ENCODE measurements around the gene RAX2. TPM values are rescaled to one million over a fixed set of nuclear protein-coding genes. Genes with fewer than 3 reads are reported as not detected.
"Not testable (repeated sequence)": the region's sequence is repeated elsewhere in the genome, so short reads cannot be mapped to it uniquely, and the experiment has no call there.

The RAX2 gene
- total RNA-seq, 1 experiment from 2014 or later = not detected

DNA sequence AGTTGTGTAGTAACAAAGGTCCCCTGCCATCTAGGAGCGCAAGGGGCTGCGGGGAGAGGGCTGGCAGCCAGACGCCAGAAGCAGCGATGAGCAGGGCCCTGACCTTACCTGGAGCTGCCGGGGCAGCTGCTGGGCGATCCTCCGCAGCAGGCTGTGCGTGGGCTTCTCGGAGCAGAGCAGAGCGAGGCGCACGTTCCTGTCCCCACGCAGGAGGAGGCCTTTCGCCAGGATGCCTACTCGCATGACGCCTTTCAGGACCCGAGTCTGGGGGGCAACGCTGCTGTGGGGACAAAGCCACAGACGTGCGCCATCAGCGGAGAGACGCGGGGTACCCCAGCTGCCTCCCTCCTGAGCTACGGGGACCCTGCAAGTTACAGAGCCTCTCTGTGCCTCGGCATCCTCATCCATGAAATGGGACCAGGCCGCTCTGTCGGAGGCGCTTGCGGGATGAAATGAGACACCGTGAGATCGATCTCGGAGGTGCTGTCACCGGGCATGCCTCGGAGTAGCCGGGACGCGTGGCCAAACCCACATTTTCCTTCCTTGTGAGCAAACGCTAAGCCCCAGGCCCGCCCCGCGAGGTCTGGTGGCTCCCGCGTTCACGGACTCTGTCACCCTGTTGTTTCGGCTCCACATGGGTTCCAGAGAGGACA is 44.7 kb upstream of the RAX2 start:
- H3K27me3 Mint-ChIP-seq (ENCODE audit: insufficient read depth, unreplicated experiment) = no peaks in the 10 kb centered on the region
- intact Hi-C loops (cut with micrococcal nuclease; ENCODE audit: unreplicated experiment) = no loop called here
- Histone ChIP-seq H3K4me1 (no peaks in the 10 kb centered on the region), H3K27me3 (replicated peaks; ENCODE audit: control insufficient read depth, insufficient read depth, low read length) (no peaks in the 10 kb centered on the region), H3K4me3 (ENCODE audit: low read depth, low read length) (no peak overlapping the region), H3K36me3 (ENCODE audit: control insufficient read depth, insufficient read depth, low read length) (no peaks in the 10 kb centered on the region), H3K9me3 (no peaks in the 10 kb centered on the region)
- BruUV-seq (replicated peaks) = no TSS peak
- no peaks in the 10 kb centered on the region for H3K4me1 Mint-ChIP-seq (ENCODE audit: low read depth, unreplicated experiment)
- TF ChIP-seq, protein P1, sequence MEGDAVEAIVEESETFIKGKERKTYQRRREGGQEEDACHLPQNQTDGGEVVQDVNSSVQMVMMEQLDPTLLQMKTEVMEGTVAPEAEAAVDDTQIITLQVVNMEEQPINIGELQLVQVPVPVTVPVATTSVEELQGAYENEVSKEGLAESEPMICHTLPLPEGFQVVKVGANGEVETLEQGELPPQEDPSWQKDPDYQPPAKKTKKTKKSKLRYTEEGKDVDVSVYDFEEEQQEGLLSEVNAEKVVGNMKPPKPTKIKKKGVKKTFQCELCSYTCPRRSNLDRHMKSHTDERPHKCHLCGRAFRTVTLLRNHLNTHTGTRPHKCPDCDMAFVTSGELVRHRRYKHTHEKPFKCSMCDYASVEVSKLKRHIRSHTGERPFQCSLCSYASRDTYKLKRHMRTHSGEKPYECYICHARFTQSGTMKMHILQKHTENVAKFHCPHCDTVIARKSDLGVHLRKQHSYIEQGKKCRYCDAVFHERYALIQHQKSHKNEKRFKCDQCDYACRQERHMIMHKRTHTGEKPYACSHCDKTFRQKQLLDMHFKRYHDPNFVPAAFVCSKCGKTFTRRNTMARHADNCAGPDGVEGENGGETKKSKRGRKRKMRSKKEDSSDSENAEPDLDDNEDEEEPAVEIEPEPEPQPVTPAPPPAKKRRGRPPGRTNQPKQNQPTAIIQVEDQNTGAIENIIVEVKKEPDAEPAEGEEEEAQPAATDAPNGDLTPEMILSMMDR (IDR thresholded peaks at IDR 0.05; ENCODE audit: insufficient read depth in 1 of 2, low read depth in 1 of 2, low read length in 1 of 2, severe bottlenecking in 1 of 2, unreplicated experiment in 1 of 2) = no peak
- H3K9me3 Mint-ChIP-seq (ENCODE audit: unreplicated experiment) = no peaks in the 10 kb centered on the region
- no peak overlapping the region for H3K4me3 Mint-ChIP-seq (ENCODE audit: unreplicated experiment)
- CTCF ChIA-PET = interaction anchor here (0.7 kb wide), 1 partner anchor 10 kb away, joined by 7 read pairs; no protein-coding TSS in a partner anchor
- no peak for DNase-seq
- H3K27ac Mint-ChIP-seq (ENCODE audit: unreplicated experiment) = no peak overlapping the region
- no peaks in the 10 kb centered on the region for H3K36me3 Mint-ChIP-seq (ENCODE audit: insufficient read depth, unreplicated experiment)
- POLR2A ChIA-PET = no interaction called here

DNA sequence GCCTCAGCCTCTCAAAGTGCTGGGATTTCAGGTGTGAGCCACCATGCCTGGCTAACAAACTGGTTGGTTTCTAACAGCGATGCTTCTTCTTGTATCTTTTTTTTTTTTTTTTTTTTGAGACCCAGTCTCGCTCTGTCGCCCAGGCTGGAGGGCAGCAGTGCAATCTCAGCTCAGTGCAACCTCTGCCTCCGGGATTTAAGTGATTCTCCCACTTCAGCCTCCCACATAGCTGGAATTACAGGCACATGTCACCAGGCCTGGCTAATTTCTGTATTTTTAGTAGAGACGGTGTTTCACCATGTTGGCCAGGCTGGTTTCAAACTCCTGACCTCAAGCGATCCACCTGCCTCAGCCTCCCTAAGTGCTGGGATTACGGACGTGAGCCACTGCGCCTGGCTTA is 44.1 kb upstream of the RAX2 start:
- H3K36me3 ChIP-seq (ENCODE audit: control insufficient read depth, insufficient read depth, low read length); H3K9me3 ChIP-seq; H3K27me3 ChIP-seq (replicated peaks; ENCODE audit: control insufficient read depth, insufficient read depth, low read length); intact Hi-C loops (cut with micrococcal nuclease; ENCODE audit: unreplicated experiment); H3K27ac Mint-ChIP-seq (ENCODE audit: unreplicated experiment); H3K9me3 Mint-ChIP-seq (ENCODE audit: unreplicated experiment); H3K4me1 Mint-ChIP-seq (ENCODE audit: low read depth, unreplicated experiment); BruUV-seq (replicated peaks); H3K4me3 ChIP-seq (ENCODE audit: low read depth, low read length); H3K27me3 Mint-ChIP-seq (ENCODE audit: insufficient read depth, unreplicated experiment); POLR2A ChIA-PET; H3K4me3 Mint-ChIP-seq (ENCODE audit: unreplicated experiment); H3K36me3 Mint-ChIP-seq (ENCODE audit: insufficient read depth, unreplicated experiment); H3K4me1 ChIP-seq; DNase-seq: not testable (repeated sequence)
- CTCF ChIA-PET = interaction anchor here (0.7 kb wide), 1 partner anchor 11 kb away, joined by 7 read pairs; no protein-coding TSS in a partner anchor

DNA sequence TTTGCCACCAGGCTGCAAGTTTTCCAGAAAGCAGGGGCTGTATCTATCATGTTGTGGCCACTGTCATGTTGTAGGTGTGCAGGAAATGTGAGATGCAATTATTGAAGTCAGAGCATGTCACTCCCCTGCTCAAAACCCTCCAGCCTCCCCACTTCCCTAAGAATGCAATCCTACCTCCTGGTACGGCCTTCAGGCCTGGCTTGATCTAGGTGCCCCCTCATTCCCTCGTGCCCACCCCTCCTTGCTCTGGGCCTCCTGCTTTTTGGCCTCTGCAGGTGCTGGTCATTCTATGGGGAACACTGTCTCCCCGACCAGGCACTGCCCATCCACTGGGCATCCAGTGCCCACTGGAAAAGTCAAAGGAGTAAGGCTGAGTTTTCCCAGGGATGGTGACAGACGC is 42.6 kb upstream of the RAX2 start:
- H3K4me1 Mint-ChIP-seq (ENCODE audit: low read depth, unreplicated experiment) = no peaks in the 10 kb centered on the region
- H3K4me3 ChIP-seq (ENCODE audit: low read depth, low read length) = no peak overlapping the region
- intact Hi-C loops (cut with micrococcal nuclease; ENCODE audit: unreplicated experiment) = no loop called here
- H3K27me3 Mint-ChIP-seq (ENCODE audit: insufficient read depth, unreplicated experiment) = no peaks in the 10 kb centered on the region
- H3K4me3 Mint-ChIP-seq (ENCODE audit: unreplicated experiment) = no peak overlapping the region
- TF ChIP-seq, protein P1 (IDR thresholded peaks at IDR 0.05; ENCODE audit: insufficient read depth in 1 of 2, low read depth in 1 of 2, low read length in 1 of 2, severe bottlenecking in 1 of 2, unreplicated experiment in 1 of 2) = no peak
- H3K36me3 ChIP-seq (ENCODE audit: control insufficient read depth, insufficient read depth, low read length) = no peaks in the 10 kb centered on the region
- no peaks in the 10 kb centered on the region for H3K36me3 Mint-ChIP-seq (ENCODE audit: insufficient read depth, unreplicated experiment)
- POLR2A ChIA-PET = no interaction called here
- no peaks in the 10 kb centered on the region for H3K4me1 ChIP-seq
- CTCF ChIA-PET = no interaction called here
- H3K9me3 ChIP-seq = no peaks in the 10 kb centered on the region
- DNase-seq = no peak
- H3K27ac Mint-ChIP-seq (ENCODE audit: unreplicated experiment) = no peak overlapping the region
- no TSS peak for BruUV-seq (replicated peaks)
- H3K9me3 Mint-ChIP-seq (ENCODE audit: unreplicated experiment) = no peaks in the 10 kb centered on the region
- H3K27me3 ChIP-seq (replicated peaks; ENCODE audit: control insufficient read depth, insufficient read depth, low read length) = no peaks in the 10 kb centered on the region

All from Caco-2 (cell line).